GM12864 (cell line): ENCODE measurements around the gene ZDHHC3.

ENCODE experiments used
- DNase-seq: peaks from one replicate; pipeline ENCODE4 v3.0.0-alpha.2; 2011; ENCODE audit warnings: low read depth
- H3K4me3 ChIP-seq: 2 replicates; pipeline ENCODE4 v1.5.1; 2011; ENCODE audit warnings: mild to moderate bottlenecking, low read depth, low read length, control low read depth
- TF ChIP-seq, protein P1 (sequence below): IDR thresholded peaks from 2 replicates; pipeline ENCODE4 v1.5.1; 2011; ENCODE audit warnings: low read depth, mild to moderate bottlenecking, moderate library complexity, low read length, control low read depth, inconsistent platforms; ENCODE audit errors: missing control alignments

The ZDHHC3 gene

DNA sequence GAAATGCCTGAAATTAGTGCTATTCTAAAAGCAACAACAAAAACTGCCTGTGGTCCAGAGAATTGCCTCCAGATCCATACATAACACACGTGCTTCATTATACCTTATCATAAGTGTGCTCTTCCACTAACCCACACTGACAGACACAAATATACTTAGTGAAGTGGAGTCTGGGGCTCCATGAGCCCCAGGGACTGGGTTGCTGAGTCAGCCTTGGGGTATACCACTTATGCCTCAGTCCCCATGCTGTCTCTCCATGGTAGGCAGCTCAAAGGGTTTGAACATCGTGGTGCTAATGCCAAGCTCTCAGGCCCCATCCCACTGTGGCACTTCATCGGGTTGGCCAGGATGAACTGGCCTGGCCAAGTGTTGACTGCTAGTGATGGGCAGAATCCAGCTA, 10.8 kb downstream of the ZDHHC3 start:
- no peak for DNase-seq
- no peak overlapping the region for H3K4me3 ChIP-seq
- TF ChIP-seq, protein P1, sequence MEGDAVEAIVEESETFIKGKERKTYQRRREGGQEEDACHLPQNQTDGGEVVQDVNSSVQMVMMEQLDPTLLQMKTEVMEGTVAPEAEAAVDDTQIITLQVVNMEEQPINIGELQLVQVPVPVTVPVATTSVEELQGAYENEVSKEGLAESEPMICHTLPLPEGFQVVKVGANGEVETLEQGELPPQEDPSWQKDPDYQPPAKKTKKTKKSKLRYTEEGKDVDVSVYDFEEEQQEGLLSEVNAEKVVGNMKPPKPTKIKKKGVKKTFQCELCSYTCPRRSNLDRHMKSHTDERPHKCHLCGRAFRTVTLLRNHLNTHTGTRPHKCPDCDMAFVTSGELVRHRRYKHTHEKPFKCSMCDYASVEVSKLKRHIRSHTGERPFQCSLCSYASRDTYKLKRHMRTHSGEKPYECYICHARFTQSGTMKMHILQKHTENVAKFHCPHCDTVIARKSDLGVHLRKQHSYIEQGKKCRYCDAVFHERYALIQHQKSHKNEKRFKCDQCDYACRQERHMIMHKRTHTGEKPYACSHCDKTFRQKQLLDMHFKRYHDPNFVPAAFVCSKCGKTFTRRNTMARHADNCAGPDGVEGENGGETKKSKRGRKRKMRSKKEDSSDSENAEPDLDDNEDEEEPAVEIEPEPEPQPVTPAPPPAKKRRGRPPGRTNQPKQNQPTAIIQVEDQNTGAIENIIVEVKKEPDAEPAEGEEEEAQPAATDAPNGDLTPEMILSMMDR, result no peak

DNA sequence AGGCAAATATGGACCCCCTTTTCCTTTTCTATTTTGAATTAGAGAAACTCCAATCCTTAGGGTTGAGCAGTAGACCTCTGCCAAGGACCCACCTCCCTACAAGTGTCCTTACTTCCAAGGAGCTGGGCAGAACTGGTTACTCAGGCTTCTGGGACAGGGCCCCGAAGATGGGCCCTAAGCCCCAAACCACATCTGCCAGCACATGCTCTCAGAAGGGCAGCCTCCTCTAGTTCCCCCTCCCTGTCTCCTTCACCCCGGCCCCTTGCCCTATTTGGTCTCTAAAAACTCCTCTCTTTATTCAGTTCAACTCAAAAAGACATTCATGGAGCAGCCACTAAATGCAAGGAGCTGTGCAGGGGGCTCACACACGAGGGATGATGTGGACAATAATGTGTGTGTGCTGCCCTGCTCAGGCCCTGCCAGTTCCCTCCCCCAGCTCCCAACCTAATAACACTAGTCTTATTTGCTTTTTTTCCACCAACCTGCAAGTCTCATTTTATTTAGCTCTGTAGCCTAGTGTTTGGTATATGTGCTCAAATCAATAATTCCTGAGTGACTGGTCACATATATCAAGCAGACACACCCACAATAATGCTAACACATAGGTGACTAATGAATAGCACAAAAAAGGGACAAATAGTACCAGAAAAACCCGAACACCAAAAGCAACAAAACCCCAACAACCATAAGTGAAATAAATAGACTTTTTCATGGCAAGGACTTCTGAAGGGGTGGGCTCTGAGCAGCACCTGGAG, 12.2 kb downstream of the ZDHHC3 start:
- H3K4me3 ChIP-seq, result no peak overlapping the region
- TF ChIP-seq, protein P1, result no peak
- DNase-seq, result no peak

DNA sequence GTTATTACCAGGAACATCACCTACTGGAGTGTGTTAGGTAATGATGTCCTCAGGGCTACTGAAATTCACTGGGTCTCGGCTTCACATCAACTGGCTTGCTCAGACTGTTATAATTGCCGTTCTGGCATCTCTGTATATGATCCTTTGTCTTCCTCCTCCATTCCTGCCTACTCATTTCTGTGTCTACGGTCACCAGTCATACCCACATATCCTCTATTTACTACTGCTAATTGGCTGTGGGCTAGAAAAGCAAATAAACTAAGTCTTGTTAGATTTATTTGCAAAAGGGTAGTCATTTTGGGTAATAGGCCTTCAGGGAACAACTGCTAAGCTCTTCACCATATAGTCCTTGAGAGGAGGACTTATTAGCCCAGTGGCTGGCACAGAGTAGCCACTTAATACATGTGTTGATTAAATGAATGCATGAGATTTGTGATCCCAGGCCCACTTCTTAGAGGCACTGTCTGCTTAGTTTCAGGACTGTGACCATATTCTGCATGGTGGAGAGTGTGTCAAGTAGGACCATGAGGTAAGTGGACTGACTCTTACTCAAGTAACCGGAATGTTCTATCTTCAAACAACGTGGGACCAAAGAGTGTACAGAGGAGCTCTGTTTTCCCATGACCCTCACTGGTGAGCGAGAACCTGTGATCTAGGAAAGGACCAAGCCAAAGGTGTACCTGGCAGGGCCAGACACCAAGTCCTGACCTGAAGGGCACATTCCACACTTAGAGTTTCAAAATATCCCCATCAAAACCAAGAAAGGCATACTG, 13.2 kb downstream of the ZDHHC3 start:
- no peak overlapping the region for H3K4me3 ChIP-seq
- TF ChIP-seq, protein P1, result no peak
- DNase-seq, result no peak

DNA sequence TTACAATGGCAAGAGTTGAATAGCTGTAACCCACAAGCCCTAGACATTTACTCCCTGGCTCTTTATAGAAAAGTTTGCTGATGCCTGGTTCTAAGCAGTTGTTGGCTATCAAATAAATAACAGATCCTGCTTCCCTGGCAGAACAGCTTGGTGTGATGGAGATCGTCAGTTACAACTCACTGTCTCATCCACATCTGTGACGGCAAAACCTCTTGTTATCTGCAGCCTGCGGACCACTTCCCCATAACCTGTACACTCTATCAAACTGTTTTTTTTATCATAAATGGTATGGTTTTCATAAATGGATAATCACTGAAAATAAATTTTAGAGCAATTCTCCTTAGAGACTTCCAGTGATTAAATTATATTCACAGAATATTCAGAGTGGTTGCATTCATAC, 14.1 kb downstream of the ZDHHC3 start:
- no peak overlapping the region for H3K4me3 ChIP-seq
- TF ChIP-seq, protein P1, result no peak
- no peak for DNase-seq

DNA sequence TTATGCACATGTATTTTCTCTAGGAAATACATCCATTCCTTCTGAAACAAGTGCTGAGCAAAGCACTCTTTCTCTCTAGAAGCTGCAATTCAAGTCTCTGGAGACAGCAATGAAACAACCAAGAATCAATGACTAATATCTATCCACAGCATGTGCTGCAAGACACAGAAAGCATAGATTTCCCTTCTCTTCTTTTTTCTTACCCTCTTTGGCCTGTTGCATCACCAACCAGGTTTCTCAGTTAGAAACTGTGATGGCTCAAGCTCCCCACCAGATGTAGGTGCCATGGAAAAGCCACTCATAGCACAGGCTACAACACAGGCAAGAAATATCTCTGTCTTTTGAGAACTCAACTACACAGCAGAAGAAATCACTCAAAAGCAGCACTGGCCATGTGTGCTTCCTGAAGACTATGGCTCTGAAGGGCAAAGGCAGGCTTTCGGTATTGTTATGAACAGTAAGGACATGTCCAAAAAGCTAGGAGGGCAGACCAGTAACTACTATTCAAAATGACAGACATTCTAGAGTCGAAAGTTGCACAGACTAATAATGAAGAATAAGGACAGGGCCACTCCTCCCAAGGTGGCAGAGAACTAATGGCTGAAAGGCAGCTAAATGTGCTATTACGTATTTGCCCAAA, 15.5 kb downstream of the ZDHHC3 start:
- TF ChIP-seq, protein P1, result no peak
- no peak for DNase-seq

DNA sequence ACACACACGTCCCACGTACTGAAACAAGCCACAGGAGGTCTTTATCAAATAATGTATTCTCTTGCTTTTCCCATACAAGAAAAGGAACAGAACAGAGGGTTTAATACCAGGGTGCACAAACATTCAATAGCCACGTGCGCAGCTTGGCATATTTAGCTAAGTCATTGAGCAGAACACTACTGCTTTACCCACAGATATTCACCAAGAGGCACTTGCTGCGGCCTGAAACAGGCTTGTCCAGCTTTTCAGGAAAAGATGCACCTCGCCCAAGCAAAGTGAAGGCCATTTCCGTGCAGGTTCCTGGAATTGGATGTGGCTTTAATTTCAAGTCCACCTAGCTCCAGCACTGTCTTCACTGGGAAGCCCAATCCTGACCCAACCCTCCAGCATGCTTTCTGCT, 17.6 kb downstream of the ZDHHC3 start:
- DNase-seq, result no peak
- TF ChIP-seq, protein P1, result no peak
- H3K4me3 ChIP-seq, result no peak overlapping the region

More for the DNA sequence above, 15.5 kb downstream of the ZDHHC3 start:
- H3K4me3 ChIP-seq, result no peak overlapping the region
